Measurements from ENCODE around the gene ACR.

DNA sequence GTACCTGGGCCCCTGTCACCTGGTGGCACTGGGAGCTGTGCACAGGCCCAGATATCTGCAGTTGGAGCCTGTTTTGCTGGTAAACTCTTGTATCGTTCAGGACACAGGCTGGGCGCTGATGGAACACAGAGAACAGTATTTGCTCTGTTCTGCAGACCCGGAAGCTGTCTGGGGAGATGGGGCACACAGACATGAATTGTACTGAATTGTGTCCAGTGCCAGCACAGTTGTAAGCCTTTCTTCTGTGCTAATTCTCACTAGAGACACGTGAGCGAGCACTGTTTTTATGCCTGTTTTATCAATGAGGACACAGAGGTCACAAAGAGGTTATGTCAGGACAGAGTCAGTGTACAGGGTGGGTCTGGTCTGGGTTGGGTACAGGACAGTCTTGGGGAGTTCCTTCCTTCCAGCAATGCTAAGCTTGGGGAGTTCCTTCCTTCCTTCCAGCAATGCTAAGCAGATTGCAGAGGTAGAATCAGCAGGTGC, 24.4 kb upstream of the ACR start:
- TF ChIP-seq, protein P1, sequence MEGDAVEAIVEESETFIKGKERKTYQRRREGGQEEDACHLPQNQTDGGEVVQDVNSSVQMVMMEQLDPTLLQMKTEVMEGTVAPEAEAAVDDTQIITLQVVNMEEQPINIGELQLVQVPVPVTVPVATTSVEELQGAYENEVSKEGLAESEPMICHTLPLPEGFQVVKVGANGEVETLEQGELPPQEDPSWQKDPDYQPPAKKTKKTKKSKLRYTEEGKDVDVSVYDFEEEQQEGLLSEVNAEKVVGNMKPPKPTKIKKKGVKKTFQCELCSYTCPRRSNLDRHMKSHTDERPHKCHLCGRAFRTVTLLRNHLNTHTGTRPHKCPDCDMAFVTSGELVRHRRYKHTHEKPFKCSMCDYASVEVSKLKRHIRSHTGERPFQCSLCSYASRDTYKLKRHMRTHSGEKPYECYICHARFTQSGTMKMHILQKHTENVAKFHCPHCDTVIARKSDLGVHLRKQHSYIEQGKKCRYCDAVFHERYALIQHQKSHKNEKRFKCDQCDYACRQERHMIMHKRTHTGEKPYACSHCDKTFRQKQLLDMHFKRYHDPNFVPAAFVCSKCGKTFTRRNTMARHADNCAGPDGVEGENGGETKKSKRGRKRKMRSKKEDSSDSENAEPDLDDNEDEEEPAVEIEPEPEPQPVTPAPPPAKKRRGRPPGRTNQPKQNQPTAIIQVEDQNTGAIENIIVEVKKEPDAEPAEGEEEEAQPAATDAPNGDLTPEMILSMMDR (IDR thresholded peaks at IDR 0.05) = no peak
- TF ChIP-seq POLR2A (IDR thresholded peaks at IDR 0.05) = no peak
